Stimulated activated CD8-positive, alpha-beta memory T cell treated with anti-CD3 and anti-CD28 coated beads, Interleukin-4, amount 100 ng/mL, for 4 hours (primary cell): ENCODE measurements around the gene BRD4.

ENCODE experiments used
- DNase-seq, 2 donors: peaks; one replicate each; pipeline ENCODE4 v3.0.0-alpha.2; 2020; ENCODE audit warnings: low read depth in 2 of 2, low spot score in 1 of 2

The BRD4 gene

GRCh38 chr19:15234431-15235130, 97.8 kb downstream of the BRD4 start:
- DNase-seq: no peak

- DNase-seq: no peak
Observed at GRCh38 chr19:15231271-15231670, 101.1 kb downstream of the BRD4 start.

DNA sequence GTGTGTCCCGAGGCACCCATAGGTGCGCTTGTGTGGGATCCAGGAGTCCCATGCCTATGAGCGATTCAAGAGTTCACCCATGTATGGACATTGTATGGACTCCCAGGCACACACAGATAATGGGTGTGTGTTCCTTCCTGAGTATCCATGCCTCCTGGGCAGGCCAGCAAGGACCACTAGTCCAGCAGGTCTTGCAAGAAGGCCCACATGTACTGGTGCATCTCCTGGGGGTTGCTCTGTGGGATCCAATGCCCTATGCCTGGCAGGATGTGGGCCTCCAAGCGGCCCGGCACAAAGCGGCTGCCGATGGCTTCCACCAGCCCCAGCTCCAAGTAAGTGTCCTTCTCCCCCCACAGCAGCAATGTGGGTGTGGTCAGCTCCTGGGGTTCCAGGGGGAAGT, 105.1 kb downstream of the BRD4 start:
- no peak for DNase-seq

DNA sequence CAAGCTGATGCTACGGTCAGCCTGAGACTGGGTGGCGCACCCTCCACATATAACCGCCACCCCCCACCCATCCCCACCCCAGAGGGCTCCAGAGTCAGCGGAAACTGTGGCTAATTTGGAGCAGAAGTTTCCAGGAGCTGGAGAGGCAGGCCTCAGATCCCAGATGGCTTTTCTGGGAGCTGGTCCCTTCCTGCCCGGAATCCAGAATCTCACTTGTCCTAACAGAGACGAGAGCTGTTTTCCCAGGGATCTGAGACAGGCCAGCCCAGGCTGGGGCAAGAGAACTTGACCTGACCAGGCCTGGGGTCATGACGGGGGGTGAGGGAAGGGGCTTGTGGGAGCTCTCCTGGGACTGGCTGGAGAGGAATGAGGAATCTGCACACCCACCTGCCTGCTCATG, 106.6 kb downstream of the BRD4 start:
- DNase-seq: no peak

GRCh38 chr19:15223649-15224361, 108.5 kb downstream of the BRD4 start:
- DNase-seq: no peak

DNA sequence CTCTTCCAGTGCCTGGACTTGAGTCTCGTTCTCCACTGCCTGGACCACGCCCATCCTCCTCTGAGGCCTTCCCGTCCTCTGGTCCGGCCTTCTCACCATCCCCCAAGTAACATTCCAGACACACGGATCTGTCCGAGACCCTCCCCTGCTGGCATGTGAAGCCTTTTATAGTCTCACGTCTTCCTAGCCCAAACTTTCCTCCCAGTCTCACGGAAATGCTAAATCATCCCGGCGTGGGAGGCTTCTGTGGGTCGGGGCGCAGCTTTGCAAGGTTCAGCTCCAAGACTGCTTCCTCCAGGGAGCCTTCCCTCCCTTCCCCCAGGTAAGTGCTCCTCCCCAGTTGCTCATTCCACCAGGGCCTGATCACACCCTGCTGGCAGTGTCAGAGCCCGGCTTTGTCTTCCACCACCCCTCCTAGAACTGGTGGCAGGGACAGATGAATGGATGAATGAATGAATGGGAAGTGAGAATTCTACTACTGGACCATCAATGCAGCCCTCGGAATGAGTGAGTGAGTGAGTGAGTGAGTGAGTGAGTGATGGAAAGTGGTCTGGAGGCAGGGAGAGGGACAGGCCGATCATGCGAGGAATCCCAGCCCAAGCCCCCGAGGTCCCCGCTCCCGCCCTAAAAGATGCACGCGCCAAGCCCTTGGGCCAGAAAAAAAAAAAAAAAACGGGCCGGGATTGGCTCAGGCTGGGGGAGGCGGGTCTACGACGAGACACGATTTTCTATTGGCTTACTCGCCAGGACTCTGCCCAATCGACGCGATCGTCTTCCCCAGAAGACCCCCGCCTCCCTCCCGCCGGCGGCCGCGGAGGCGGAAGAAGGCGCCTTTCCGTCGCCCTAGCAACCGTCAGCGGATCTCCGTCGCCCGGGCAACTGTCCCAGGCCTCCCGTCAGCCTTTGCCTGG, 109.3 kb downstream of the BRD4 start:
- peak; percentile 33 to 59 for DNase-seq

- no peak for DNase-seq
Observed at GRCh38 chr19:15220833-15221232, 111.5 kb downstream of the BRD4 start.

DNA sequence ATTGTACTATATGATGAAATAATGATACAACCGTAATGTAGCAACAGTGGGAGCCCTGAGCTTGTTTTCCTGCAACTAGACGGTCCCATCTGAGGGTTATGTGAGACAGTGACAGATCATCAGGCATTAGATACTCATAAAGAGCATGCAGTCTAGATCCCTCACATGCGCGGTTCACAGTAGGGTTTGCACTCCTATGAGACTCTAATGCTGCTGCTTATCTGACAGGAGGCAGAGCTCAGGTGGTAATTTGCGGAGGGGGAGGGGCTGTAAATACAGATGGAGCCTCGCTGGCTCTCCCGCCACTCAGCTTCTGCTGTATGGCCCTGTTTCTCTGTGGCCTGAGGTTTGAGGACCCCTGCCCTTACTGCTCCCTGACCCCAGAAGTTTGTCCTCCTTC, 113.8 kb downstream of the BRD4 start:
- DNase-seq: no peak

DNA sequence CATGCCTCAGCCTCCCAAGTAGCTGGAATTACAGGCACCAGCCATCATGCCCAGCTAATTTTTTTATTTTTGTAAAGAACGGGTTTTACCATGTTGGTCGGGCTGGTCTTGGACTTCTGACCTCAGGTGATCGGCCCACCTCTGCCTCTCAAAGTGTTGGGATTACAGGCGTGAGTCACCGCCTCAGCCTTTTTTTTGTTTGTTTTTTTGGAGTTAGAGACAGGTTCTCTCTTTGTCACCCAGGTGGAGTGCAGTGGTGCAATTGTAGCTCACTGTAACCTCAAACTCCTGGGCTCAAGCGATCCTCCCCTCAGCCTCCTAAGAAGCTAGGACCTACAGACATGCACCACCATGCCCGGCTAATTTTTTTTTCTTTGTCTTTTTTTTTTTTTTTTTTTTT, 116.0 kb downstream of the BRD4 start:
- DNase-seq: no peak

GRCh38 chr19:15213715-15214381, 118.5 kb downstream of the BRD4 start:
- no peak for DNase-seq

DNA sequence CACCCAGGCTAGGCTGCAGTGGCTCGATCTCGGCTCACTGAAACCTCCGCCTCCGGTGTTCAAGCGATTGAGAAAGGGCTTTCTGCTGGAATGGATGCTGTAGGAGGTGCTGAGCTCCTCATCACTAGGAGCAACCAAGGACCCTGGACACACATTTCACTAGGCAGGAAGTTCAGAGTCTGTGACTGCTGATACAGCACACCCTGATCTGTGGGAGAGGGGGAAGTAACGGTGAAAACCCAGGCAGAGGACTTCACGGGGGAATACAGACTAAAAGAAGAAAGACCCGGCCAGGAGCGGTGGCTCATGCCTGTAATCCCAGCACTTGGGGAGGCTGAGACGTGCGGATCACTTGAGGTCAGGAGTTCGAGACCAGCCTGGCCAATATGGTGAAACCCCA, 119.6 kb downstream of the BRD4 start:
- no peak for DNase-seq

DNA sequence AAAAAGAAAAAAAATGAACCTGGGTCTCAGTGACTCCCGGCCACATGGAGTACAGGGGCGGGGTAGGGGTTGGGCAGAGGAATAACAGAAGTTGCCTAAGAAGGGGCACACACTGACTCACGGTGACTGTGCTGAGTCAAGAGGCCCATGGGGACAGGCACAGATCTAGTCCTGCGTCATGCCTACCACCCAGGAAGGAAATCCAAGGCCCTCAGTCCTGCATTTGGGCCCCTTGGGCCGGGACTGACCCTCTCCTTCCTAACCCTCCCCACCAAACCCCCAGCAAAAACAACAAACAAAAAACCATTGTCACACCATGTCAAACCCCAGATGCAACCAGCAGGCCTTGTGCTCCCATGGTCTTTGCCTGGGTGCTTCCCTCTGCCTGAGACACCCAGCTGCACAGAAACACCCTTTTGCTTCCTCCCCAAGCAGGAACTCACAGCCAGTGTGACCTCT, 122.0 kb downstream of the BRD4 start:
- no peak for DNase-seq

DNA sequence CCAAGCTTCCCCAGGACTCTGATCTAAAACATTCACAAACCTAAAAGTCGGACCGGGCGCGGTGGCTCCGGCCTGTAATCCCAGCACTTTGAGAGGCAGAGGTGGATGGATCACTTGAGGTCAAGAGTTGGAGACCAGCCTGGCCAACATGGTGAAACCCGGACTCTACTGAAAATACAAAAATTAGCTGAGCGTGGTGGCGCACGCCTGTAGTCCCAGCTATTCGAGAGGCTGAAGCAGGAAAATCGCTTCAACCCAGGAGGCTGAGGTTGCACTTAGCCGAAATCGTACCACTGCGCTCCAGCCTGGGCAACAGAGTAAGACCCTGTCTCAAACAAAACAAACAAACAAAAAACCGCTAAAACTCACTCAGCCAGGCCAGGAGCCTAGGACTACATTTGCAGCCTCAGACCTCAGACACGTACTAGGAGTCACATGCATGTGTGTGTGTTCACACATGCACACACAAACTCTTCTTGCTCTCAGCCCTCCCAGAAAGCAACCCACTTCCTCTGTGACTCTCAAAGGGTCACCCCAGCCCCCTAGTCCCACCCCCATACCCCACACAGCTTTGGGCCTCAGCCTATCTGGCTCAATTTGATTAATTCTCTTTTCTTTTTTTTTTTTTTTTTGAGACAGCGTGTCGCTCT, 130.8 kb downstream of the BRD4 start:
- DNase-seq: no peak

- DNase-seq: no peak
Observed at GRCh38 chr19:15200553-15201364, 131.6 kb downstream of the BRD4 start, which contains the start of gene NOTCH3. Gene NOTCH3 (minus strand): TSS chr19:15200995. CDS start chr19:15200905, 90 bp downstream.

- DNase-seq: no peak
Observed at GRCh38 chr19:15199661-15200552, 132.4 kb downstream of the BRD4 start.

DNA sequence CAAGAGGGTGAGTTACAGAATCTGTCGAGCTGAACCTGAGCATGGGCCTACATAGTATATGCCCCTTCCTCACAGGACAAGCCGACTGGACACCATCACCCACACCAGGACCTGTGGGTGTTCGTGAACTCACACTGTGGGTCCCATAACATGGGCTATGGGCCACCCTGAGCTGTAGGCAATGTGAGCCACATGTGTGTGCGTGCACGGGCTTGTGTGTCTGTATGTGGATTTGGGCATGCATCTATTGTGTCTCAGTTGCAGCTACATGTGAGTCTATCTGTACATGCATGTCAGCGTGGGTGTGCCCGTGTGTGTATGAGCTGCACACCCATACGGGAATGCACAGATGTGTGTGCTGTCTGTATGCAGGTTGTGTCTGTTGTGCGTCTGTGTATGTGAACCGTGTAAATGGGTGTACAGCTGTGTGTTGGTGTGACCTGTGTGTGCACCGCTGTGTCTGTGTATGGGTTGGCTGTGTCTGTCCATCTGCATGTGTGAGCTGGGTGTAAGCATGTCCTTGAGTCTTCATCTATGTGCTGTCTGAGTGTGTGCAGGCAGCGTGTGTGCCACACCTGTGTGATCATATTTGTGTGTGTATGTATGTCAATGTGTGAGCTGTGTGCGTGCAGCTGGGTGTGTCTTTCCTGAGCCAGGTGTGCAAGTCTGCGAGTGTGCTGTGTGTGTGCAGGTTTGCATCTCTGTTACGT, 133.2 kb downstream of the BRD4 start:
- DNase-seq: no peak

DNA sequence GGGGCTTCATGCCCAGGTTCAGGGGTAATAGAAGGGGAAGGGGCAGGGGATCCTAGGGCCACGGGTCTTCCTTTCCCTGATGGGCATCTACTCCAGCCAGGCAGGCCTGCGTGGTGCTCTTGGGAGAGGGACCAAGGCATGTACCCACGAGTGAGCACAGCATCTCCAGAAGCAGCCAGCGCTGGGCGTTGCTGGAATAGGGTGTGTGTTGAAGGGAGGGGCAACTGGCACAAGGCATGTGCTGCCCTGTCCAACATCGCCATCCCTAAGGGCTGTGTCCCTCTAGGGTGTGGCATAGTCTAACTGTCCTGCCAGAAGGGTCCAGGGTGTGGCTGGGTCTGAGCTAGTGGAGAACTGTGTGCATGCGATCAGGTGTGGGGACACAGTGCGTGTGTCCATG, 134.4 kb downstream of the BRD4 start:
- DNase-seq: no peak

DNA sequence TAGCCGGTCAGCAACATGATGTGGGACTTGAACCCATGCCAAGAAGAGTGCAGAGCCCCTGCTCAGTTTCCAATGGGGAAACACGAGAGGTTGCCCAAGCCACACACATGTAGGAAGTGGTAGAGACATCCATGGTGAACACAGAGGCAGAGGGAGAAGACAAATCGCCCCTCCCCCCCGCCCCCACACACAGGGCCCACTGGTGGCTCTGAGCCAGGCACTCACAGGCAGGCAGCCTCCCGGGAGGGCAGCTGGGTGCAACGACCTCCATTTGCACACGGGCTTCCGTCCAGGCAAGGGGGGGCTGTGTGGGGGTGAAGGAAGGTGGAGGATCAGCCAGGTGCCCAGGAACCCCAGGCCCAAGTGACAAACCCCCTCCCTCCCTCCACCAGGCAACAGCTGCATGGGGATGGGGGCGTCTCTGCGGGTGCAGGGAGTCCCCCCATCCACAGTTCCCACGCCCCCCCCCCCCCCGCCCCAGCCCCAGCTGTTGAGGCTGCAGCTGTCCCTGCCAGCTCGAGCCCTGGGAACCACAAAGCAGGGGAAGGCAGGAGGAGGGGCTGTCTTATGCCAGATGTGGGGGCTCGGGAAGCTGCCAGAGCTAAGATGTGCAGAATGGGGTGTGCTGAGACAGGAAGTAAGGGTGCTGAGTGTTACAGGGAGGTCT, 134.9 kb downstream of the BRD4 start:
- no peak for DNase-seq
